ENCODE data around the gene TMEM259. TPM values are rescaled to one million over a fixed set of nuclear protein-coding genes. Genes with fewer than 3 reads are reported as not detected.
A peak's percentile ranks its signal among the peaks of the same experiment; 100 is the strongest.

Gene TMEM259
- total RNA-seq, 1 donor from 2014 or later = 109 TPM

DNA sequence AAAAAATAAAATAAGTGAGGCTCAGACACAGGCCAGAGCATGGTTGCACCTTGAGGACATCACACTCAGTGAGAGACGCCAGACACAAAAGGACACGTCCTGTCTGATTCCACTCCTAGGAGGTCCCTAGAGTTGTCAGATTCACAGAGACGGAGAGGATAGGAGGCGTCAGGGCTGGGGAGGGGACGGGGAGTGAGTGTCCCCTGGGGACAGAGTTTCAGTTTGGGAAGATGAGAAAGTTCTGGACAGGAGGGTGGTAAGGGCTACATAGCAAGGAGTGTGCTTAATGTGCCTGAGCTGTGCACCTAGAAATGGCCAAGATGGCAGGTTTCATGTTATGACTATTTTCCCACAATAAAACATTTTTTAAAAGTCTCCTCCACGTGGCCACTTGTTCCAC is 22.9 kb downstream of the TMEM259 start:
- DNase-seq (no peak), ATAC-seq (ENCODE audit: poor library complexity) (no peak)
- intact Hi-C loops (cut with DNase I) = no loop called here

DNA sequence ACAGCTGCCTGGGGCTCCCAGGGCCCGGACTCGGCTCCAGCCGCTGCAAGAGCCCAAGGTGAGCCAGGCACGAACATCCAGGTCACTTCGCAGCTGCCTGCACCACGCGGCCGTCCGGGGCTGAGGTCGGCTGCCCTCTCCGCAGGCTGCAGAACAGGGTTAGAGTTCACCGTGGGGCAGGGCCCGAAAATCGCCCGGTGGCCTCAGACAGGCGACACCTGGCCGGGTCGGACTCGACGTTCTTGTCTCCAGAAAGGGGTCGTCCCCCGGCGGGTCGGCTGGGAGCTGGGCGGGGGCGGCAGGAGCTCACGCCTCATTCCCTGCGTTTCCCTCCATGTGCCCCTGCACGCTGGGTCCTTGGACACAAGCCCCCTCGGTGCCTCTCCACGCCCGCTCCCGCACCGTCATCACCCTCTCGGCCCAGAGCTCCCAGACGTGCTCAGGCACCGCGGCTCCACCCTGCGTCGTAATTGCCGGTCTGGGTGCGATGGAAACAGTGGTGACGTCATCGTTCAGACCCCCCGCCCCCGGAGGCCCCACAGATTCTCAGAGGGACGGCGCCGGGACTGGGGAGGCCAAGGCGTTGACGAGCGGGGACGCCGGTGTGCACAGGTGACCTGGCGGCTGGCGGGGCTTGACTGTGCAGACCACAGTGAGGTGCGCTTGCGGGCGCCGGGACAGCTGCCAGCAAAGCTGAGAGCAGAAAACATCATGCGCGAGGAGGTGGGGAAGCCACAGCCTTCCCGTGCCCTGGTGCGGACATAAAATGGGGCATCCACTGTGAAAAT is 24.7 kb downstream of the TMEM259 start:
- DNase-seq = no peak
- peak; percentile 6 for ATAC-seq (ENCODE audit: poor library complexity)
- intact Hi-C loops (cut with DNase I) = no loop called here

DNA sequence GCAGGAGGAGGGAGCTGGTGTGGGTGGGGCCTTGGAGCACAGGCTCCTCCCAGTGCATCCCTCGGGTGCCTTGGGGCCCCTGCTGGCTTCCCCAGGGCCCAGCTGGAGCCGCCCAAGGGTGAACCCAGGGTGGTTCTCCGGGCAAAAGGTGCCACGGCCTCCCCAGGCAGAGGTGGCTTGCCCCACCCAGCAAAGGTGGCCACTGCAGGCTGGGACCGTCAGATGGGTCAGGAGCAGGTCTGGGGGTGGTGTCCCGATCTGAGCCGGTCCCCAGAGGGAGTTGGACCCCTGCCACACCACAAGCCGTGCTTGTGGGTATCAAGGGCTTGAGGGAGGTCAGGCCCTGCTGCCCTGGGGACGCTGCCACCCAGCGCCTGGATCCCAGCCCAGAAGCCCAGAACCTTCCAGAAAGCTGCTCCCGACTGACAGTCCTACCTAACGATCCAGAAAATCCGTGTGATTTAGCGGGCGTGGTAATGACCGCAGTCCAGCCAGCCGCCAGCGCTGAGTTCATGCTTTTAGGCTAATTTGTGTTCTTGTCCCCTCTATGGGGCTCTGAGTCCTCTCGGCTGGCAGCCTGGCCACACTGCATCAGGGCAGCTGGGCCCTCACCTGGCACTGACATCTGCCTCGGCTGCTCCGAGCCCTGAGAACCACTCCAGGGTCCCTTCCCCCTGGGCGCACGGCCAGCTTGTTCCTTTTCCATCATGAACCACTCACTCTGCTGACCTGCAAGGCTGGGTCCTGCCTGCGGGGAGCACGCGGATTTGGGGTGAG is 25.7 kb downstream of the TMEM259 start:
- DNase-seq (no peak), ATAC-seq (ENCODE audit: poor library complexity) (no peak)
- intact Hi-C loops (cut with DNase I) = no loop called here

DNA sequence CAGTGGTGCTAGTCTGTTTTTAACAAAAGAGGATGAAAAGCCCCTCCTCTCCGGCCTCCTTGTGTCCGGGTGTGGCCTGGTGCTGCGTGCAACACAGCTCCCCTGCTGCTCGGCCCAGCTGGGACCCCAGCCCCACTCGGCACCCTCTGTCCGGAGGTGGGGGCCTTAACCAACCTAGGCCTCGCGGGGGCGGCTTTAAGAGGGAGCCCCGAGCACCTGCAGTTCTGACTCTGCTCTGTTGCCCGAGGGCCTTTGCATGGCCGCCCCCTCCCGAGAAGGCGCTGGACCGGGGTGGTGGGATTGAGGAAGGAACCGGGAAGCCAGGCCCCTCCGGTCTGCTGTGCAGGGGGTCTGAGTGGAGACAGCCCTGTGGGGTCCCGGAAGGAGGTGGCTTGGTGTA is 26.4 kb downstream of the TMEM259 start:
- intact Hi-C loops (cut with DNase I) = no loop called here
- no peak for ATAC-seq (ENCODE audit: poor library complexity)
- no peak for DNase-seq

DNA sequence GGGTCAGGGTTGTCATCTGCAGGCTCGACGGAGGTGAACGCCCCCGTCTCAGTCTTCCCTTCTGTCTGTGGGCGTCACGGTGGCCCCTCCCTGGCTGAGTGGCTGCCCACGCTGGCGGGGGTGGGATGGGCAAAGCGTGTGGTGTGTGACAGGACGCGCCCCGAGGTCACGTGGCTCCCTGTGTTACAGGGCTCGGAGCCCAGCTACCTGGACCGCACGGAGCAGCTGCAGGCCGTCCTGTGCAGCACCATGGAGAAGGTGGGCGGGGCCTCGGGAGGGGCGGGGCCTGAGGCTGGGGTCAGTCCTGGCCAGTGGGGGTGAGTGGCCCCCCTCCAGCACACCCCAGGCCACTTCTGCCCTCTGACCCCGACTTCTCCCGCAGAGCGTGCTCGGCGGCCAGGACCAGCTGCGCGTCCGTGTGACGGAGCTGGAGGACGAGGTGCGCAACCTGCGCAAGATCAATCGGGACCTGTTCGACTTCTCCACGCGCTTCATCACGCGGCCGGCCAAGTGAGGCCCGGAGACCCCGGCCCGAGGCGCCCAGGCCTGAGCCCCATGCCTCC is 27.0 kb downstream of the TMEM259 start:
- DNase-seq (no peak), ATAC-seq (ENCODE audit: poor library complexity) (no peak)
- intact Hi-C loops (cut with DNase I) = no loop called here

DNA sequence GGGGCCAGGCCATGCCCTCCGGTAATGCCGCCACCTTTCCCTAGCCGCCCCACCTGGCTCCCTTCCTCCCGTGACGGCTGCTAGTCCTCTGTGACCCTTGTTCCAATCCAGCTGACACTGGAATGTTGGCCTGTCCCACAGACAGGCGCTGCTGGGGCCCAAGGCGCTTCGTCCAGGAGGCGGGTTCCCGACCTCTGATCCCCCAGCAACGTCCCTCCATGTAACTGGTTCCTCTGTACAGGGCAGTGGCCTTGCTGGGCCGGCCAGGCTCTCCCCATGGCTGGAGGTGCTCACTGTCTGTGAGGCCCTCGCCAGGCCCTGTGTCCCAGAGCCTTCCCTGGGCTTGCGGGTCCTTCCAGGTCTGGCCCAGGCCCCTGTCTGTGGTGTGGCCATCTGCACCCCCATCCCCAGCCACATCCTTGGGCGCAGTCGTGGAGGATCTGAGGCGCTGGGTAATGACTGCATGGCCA is 27.5 kb downstream of the TMEM259 start:
- intact Hi-C loops (cut with DNase I) = no loop called here
- ATAC-seq (ENCODE audit: poor library complexity) = no peak
- DNase-seq = no peak

DNA sequence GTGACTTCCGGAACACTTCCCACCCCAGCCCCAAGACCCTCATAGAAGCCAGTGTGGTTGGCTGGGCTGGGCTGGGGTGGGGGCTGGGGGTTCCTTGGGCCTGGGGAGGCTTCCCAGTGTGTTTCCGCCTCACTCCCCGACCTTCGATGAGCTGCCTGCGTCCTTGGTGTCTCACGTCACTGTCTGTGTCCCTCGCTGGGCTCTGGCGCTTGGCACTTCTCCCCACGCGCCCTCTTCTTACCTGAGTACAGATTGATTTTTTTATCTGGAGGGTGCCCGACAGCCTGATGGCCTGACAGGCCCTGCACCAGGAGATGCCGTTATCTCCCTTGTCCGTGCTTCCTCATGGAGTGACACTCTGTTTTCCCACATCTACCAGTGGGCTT is 28.3 kb downstream of the TMEM259 start:
- intact Hi-C loops (cut with DNase I) = no loop called here
- DNase-seq = no peak
- no peak for ATAC-seq (ENCODE audit: poor library complexity)

DNA sequence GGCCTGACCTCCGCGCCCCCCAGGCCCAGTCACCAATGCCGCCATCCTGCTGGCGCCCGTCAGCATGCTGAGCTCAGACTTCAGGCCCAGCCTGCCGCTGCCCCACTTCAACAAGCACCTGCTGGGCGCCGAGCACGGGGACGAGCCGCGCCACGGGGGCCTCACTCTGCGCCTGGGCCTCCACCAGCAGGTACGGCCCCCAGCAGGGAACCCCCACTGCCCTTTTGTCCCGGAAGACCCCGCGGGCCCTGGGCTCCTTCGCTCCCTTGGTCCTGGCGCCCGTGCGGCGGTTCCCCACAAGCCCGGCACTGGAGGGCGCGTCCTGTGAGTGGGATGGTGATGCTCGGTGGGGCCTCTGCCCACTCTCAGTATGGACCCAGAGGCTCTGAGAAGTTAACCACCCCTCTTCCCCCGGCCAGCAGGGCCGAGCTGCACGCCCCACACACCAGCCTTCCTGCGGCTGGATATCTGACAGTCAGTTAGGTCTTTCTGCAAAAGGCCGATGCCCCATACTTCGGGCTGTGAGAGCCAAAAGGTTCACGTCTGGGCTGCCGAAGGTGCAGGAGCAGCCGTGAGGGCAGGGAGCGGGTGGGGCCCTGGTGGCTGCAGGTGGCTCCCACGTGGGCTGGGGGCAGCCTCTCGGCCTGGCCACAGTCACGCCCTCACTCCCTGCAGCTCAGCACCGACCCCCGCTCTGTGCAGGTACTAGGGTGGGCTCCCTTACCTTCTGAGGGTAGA is 28.8 kb downstream of the TMEM259 start:
- no peak for DNase-seq

DNA sequence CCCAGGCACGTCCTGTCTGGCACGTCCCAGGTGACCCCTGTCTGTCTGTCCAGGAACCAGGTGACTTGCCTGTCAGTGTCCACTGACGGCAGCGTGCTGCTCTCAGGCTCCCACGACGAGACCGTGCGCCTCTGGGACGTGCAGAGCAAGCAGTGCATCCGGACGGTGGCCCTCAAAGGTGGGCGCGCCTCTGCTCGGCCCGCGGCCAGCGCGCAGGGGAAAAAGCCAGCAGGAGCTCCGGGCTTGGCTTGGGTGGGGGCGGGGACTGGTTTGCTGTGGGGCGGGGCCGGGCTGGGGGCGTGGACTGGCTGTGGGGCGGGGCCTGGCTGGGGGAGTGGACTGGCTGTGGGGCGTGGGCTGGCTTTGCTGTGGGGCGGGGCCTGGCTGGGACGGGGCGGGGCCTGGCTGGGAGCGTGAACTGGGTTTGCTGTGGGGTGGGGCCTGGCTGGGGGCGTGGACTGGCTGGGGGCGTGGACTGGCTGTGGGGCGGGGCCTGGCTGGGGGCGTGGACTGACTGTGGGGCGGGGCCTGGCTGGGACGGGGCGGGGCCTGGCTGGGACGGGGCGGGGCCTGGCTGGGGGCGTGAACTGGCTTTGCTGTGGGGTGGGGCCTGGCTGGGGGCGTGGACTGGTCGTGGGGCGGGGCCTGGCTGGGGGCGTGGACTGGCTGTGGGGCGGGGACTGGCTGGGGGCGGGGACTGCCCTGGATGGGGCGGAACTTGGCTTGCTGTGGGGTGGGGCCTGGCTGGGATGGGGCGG is 29.6 kb downstream of the TMEM259 start:
- no peak for DNase-seq
- intact Hi-C loops (cut with DNase I) = no loop called here
- ATAC-seq (ENCODE audit: poor library complexity) = peak; percentile 26

More for the DNA sequence above, 28.8 kb downstream of the TMEM259 start:
- intact Hi-C loops (cut with DNase I) = no loop called here
- no peak for ATAC-seq (ENCODE audit: poor library complexity)

DNA sequence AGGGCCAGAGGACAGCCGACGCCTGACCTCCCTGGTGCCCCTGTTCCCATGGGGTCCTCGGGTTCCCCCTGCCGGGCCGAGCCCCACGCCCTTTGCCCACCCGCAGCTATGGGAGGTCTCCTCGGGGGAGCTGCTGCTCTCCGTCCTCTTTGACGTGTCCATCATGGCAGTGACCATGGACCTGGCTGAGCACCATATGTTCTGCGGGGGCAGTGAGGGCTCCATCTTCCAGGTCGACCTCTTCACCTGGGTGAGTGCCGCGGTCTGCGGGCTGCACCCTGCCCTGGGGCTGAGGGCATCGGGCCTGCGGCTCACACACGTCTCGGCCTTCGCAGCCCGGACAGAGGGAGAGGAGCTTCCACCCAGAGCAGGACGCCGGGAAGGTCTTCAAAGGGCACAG is 30.2 kb downstream of the TMEM259 start:
- intact Hi-C loops (cut with DNase I) = no loop called here
- DNase-seq (no peak), ATAC-seq (ENCODE audit: poor library complexity) (no peak)

DNA sequence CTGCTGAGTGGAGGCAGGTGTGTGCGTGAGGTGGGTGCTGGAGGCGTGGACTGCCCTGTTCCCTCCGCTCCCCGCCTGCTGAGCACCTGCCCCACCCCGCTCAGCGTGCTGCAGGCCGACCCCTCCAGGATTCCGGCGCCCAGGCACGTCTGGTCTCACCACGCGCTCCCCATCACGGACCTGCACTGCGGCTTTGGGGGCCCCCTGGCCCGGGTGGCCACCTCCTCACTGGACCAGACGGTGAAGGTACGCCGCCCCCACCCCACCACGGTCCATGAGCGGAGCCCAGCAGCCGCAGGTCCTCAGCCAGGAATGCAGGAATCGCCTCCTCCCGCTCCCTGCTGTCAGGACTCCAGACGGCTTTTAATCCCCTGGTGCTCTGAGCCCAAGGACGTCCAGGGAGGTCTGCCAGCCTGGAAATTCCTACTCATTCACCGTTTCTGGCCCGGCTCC is 30.8 kb downstream of the TMEM259 start:
- ATAC-seq (ENCODE audit: poor library complexity) (no peak), DNase-seq (no peak)
- intact Hi-C loops (cut with DNase I) = no loop called here

DNA sequence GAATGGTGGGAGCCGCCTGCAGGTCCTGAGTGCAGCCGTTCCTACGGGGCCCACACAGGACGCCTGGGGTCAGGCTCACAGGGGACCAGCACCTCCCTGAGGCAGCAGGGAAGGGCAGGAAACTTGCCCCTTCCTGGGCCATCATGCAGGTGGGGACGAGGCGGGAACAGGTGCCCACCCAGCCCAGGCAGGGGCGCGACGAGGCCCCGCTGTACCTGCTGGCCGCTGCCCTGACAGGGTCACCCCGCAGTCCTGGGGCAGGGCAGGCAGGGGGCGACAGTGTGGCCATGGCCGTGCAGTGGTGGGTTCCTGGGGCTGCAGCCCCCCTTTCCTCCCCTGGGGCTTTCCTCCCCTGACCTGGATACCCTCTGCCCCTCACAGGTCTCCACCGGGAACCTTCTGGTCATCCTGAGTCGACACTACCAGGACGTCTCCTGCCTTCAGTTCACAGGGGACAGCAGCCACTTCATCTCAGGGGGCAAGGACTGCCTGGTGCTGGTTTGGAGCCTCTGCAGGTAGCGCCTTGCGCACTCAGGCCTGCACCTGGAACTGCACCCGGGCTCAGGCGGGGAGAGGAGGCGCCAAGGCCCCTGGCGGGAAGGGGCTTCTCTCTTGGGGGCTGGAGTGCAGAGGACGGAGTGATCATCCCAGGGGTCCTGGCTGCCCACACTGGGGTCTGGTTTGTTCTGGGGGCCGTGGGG is 31.4 kb downstream of the TMEM259 start:
- intact Hi-C loops (cut with DNase I) = loop anchor here (10.0 kb wide), 1 partner anchor 225 kb away; no protein-coding TSS in a partner anchor
- no peak for DNase-seq
- no peak for ATAC-seq (ENCODE audit: poor library complexity)

DNA sequence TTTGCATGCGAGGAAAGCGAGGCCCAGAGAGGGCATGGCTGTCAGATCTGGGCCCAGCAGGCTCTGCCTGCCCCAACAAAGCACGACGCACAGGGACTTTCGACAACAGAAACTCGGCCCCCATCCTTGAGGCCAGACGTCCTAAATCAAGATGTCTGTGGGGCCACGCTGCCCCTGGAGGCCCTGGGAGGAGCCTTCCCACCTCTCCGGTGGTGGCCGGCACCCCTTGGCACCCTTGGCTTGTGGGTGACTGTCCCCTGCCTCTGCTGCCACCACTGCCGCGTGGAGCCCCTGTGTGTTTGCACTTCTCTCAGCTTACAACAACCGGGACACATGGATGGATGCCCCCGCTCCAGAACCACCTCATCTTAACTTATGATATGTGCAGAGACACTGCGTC is 32.4 kb downstream of the TMEM259 start:
- intact Hi-C loops (cut with DNase I) = loop anchor here (10.0 kb wide), 1 partner anchor 224 kb away; no protein-coding TSS in a partner anchor
- ATAC-seq (ENCODE audit: poor library complexity) (no peak), DNase-seq (no peak)

DNA sequence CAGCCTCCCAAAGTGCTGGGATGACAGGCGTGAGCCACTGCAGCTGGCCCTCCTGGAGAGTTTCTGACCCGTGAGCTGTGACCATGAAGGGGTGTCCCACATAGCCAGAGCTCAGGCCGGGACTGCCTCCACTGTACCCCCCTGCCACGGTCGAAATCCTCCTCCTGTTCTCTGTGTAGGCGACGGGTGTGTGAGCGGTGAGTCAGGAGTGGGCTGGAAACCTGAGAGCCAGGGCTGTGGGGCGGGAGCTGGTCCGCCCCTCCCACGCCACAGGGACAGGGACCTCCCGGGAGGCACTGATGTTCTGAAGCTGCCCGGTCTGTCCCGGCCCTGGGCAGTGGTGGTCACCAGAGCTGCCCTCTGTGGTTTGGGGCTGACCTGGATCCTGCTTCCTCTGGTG is 32.8 kb downstream of the TMEM259 start:
- ATAC-seq (ENCODE audit: poor library complexity) (no peak), DNase-seq (no peak)
- intact Hi-C loops (cut with DNase I) = loop anchor here (10.0 kb wide), 1 partner anchor 223 kb away; no protein-coding TSS in a partner anchor

DNA sequence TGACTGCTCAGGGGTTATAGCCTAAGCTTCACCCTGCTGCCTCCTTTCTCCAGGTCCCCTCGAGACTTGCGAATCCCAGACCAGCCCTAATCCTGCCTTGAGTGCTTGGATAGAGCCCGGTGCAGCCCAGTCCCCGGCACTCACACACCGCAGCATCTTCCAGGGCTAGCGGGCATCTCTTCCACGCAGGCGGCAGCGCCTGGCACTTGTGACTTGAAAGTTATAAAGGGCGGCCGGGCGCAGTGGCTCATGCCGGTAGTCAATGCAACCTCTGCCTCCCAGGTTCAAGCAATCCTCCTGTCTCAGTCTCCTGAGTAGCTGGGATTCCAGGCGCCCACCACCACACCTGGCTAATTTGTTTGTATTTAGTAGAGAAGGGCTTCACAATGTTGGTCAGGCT is 34.8 kb downstream of the TMEM259 start:
- intact Hi-C loops (cut with DNase I) = loop anchor here (10.0 kb wide), 1 partner anchor 221 kb away; no protein-coding TSS in a partner anchor
- no peak for DNase-seq
- no peak for ATAC-seq (ENCODE audit: poor library complexity)

DNA sequence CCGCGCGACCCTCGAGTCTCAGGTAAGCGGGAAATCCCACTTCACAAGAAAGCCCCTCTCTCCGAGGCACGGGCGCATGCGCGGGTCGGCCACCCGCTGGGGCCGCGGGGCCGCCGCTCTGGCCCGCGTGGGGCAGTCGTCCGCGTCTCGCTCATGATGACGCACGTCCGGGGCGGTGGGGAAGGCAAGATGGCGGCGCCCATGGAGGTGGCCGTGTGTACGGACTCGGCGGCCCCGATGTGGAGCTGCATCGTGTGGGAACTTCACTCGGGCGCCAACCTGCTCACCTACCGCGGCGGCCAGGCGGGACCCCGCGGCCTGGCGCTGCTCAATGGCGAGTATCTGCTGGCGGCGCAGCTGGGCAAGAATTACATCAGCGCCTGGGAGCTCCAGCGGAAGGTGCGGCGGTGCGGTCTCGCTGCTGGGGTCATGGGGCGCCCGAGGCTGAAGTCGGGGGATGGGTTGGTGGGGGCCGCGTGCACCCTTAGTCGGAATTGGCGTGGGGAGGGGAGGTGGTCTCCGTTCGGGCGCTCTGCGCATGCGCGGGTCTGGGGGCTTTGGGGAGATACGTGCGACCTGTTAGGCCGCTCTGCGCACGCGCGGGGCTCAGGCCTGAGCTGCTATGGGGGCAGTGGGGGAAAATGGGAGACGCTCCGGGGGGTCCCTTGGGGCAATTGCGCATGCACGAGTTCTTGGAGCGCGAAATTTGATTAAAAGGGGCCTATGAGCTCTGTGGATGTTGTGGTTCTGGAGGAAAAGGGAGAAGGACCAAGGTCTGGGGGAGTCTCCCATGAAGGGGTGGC is 36.6 kb downstream of the TMEM259 start, which contains the start of gene WDR18:
TSS of gene WDR18 (plus strand) at position 181 of the 803 bp plus-strand sequence. CDS start at position 190, 9 bp downstream.
- DNase-seq = peak; percentile 97
- ATAC-seq (ENCODE audit: poor library complexity) = peak; percentile 98
- intact Hi-C loops (cut with DNase I) = loop anchor here (10.0 kb wide), 1 partner anchor 220 kb away; no protein-coding TSS in a partner anchor

All from Right ventricle myocardium superior (tissue), 1 donor.